IMR-90 (cell line): ENCODE measurements around the gene HKDC1. TPM values are rescaled to one million over a fixed set of nuclear protein-coding genes. Genes with fewer than 3 reads are reported as not detected.

ENCODE experiments used
- ATAC-seq: fragments of 200-7000 bp; cut with Tn5 transposase; 2 replicates; pipeline ENCODE4 v1.9.1; 2020; ENCODE audit warnings: low read depth, mild to moderate bottlenecking, moderate library complexity
- BruUV-seq: library from RNA; stranded (reverse); fragments of 400-500 nt; replicated peaks from 2 replicates; lab custom pipeline; 2021; lab: Mats Ljungman, UMichigan
- CTCF ChIA-PET: fragments of 300-600 bp; formaldehyde crosslinking; extraction: SDS; loops from one replicate; lab custom pipeline; 2021; ENCODE audit warnings: antibody characterized with exemption; lab: Yijun Ruan, JAX
- POLR2A ChIA-PET: fragments of 300-600 bp; sonication (Branson Sonifier 250); formaldehyde crosslinking; loops from one replicate; lab custom pipeline; 2022; ENCODE audit warnings: antibody characterized with exemption; ENCODE audit not compliant: unreplicated experiment; lab: Charles Lee
- DNase-seq: peaks from one replicate; pipeline ENCODE4 v3.0.0; 2013
- H2AFZ ChIP-seq: replicated peaks from 2 replicates; pipeline ENCODE3; 2013; ENCODE audit warnings: low read length, mild to moderate bottlenecking; ENCODE audit not compliant: poor library complexity
- H2AK5ac ChIP-seq: 2 replicates; pipeline ENCODE4 v1.6.1; 2013; ENCODE audit warnings: low read depth, low read length, inconsistent platforms
- H2AK9ac ChIP-seq: replicated peaks from 2 replicates; pipeline ENCODE3; 2013; ENCODE audit warnings: mild to moderate bottlenecking, low read depth, low read length, moderate library complexity; ENCODE audit not compliant: poor library complexity
- H2BK120ac ChIP-seq: 2 replicates; pipeline ENCODE4 v1.6.1; 2013; ENCODE audit warnings: low read depth, low read length, inconsistent platforms
- H2BK15ac ChIP-seq: 3 replicates; pipeline ENCODE4 v1.6.1; 2013; ENCODE audit warnings: low read depth, low read length, inconsistent platforms
- H2BK20ac ChIP-seq: 2 replicates; pipeline ENCODE4 v1.6.1; 2013; ENCODE audit warnings: low read depth, mild to moderate bottlenecking, inconsistent platforms, low read length, moderate library complexity
- H2BK5ac ChIP-seq: 2 replicates; pipeline ENCODE4 v1.6.1; 2013; ENCODE audit warnings: mild to moderate bottlenecking, low read depth, low read length, inconsistent platforms; ENCODE audit not compliant: poor library complexity, severe bottlenecking
- H3K14ac ChIP-seq: replicated peaks from 2 replicates; pipeline ENCODE4 v1.6.1; 2013; ENCODE audit warnings: low read depth, low read length, inconsistent platforms
- H3K18ac ChIP-seq: 2 replicates; pipeline ENCODE4 v1.6.1; 2013; ENCODE audit warnings: low read depth, low read length, control low read depth
- H3K23ac ChIP-seq: 2 replicates; pipeline ENCODE4 v1.6.1; 2013; ENCODE audit warnings: low read depth, low read length, inconsistent platforms
- H3K27ac ChIP-seq: 2 replicates; pipeline ENCODE4 v1.5.1; 2013; ENCODE audit warnings: mild to moderate bottlenecking, control low read depth, low read length; ENCODE audit not compliant: insufficient read depth
- H3K27me3 ChIP-seq: 2 replicates; pipeline ENCODE4 v1.6.1; 2013; ENCODE audit warnings: low read length; ENCODE audit not compliant: control insufficient read depth, insufficient read depth
- H3K36me3 ChIP-seq: 2 replicates; pipeline ENCODE4 v1.6.1; 2013; ENCODE audit warnings: low read length, mixed read lengths; ENCODE audit not compliant: control insufficient read depth, insufficient read depth
- H3K4ac ChIP-seq: 2 replicates; pipeline ENCODE4 v1.6.1; 2013; ENCODE audit warnings: low read depth, low read length, inconsistent platforms
- H3K4me1 ChIP-seq: 2 replicates; pipeline ENCODE4 v1.6.1; 2013; ENCODE audit warnings: low read length, mixed read lengths; ENCODE audit not compliant: control insufficient read depth, insufficient read depth
- H3K4me2 ChIP-seq: 2 replicates; pipeline ENCODE4 v1.6.1; 2013; ENCODE audit warnings: low read depth, mild to moderate bottlenecking, control low read depth, low read length, moderate library complexity
- H3K4me3 ChIP-seq: 2 replicates; pipeline ENCODE4 v1.5.1; 2013; ENCODE audit warnings: low read depth, mild to moderate bottlenecking, control low read depth, low read length, moderate library complexity; ENCODE audit not compliant: insufficient read depth
- H3K56ac ChIP-seq: 2 replicates; pipeline ENCODE4 v1.6.1; 2013; ENCODE audit warnings: low read length, inconsistent platforms; ENCODE audit not compliant: insufficient read depth; ENCODE audit errors: extremely low read depth
- H3K79me1 ChIP-seq, 2 experiments: 2 replicates each; pipeline ENCODE4 v1.6.1; 2013; ENCODE audit warnings: low read length in 2 of 2, inconsistent platforms in 1 of 2, low read depth in 1 of 2
- H3K9ac ChIP-seq: 2 replicates; pipeline ENCODE4 v1.6.1; 2013; ENCODE audit warnings: low read depth, low read length, control low read depth
- H3K9me1 ChIP-seq: 2 replicates; pipeline ENCODE4 v1.6.1; 2013; ENCODE audit warnings: low read length, inconsistent platforms; ENCODE audit not compliant: insufficient read depth
- H3K9me3 ChIP-seq: 2 replicates; pipeline ENCODE4 v1.6.1; 2013; ENCODE audit warnings: low read length; ENCODE audit not compliant: control insufficient read depth, insufficient read depth
- H4K20me1 ChIP-seq: 2 replicates; pipeline ENCODE4 v1.6.1; 2013; ENCODE audit warnings: low read length, inconsistent platforms; ENCODE audit not compliant: insufficient read depth
- H4K5ac ChIP-seq: 2 replicates; pipeline ENCODE4 v1.6.1; 2013; ENCODE audit warnings: mild to moderate bottlenecking, low read depth, low read length, control low read depth
- H4K8ac ChIP-seq, 2 experiments: 2 replicates each; pipeline ENCODE4 v1.6.1; 2013; ENCODE audit warnings: low read depth in 2 of 2, low read length in 2 of 2, control low read depth in 1 of 2, inconsistent platforms in 1 of 2
- H4K91ac ChIP-seq: 2 replicates; pipeline ENCODE4 v1.6.1; 2013; ENCODE audit warnings: low read depth, low read length, inconsistent platforms; ENCODE audit not compliant: insufficient read depth
- ELK1 ChIP-seq: fragments of 150-350 bp; IDR thresholded peaks from 2 replicates; pipeline ENCODE4 v1.6.1; 2016; ENCODE audit warnings: low read depth, mild to moderate bottlenecking, low read length, moderate library complexity, borderline replicate concordance
- FOS ChIP-seq: fragments of 150-350 bp; IDR thresholded peaks from 2 replicates; pipeline ENCODE4 v1.6.1; 2016; ENCODE audit warnings: low read depth, low read length
- MXI1 ChIP-seq: IDR thresholded peaks from 2 replicates; pipeline ENCODE4 v1.6.1; 2012; ENCODE audit warnings: low read depth, mild to moderate bottlenecking, low read length, moderate library complexity, borderline replicate concordance
- RFX5 ChIP-seq: IDR thresholded peaks from 2 replicates; pipeline ENCODE4 v1.8.0; 2012; ENCODE audit warnings: low read depth, mild to moderate bottlenecking, low read length, moderate library complexity
- SMC3 ChIP-seq: fragments of 150-350 bp; IDR thresholded peaks from 2 replicates; pipeline ENCODE4 v1.6.1; 2016; ENCODE audit warnings: low read depth, mild to moderate bottlenecking, antibody characterized with exemption, low read length, moderate library complexity
- WGBS, 2 experiments: methylation state at CpG; one replicate each; pipeline versions ENCODE4 v1.1.5 to v1.1.7; 2013; ENCODE audit warnings: missing lambda C conversion rate in 2 of 2; ENCODE audit not compliant: insufficient read length in 1 of 2; ENCODE audit errors: extremely low coverage in 2 of 2; 5-methylcytosine and 5-hydroxymethylcytosine counted together
- dilution Hi-C: fragments of 300-500 bp; cut with HindIII; formaldehyde crosslinking; loops from one replicate; pipeline ENCODE4 v1.14.3; 2018; ENCODE audit warnings: low sequenced_read_pairs; ENCODE audit not compliant: unreplicated experiment
- in situ Hi-C: fragments of 300-500 bp; cut with MboI; formaldehyde crosslinking; loops from 3 replicates; pipeline ENCODE4 v1.14.3; 2019; ENCODE audit warnings: low sequenced_read_pairs, inconsistent platforms, mixed read lengths
- intact Hi-C: fragments of 100-400 bp; cut with micrococcal nuclease; formaldehyde crosslinking; loops from 2 replicates; pipeline ENCODE4 v1.10.0; 2022
- polyA plus RNA-seq, 3 experiments: library from polyadenylated mRNA; depleted of rRNA; stranded (reverse); fragments of >200 nt; gene quantifications; 2 replicates each; pipeline ENCODE4 v1.2.3, GENCODE V29; 2012; ENCODE audit warnings: low replicate concordance in 1 of 3
- total RNA-seq: library from RNA; depleted of rRNA; stranded (reverse); fragments of >200 nt; gene quantifications from 2 replicates; pipeline ENCODE4 v1.2.3, GENCODE V29; 2012

Gene HKDC1
- total and polyA plus RNA-seq, 2 of the 4 experiments (the other 2 are of a cell fraction): under 0.01 to 0.03 TPM

GRCh38 chr10:69213591-69214311, 6.4 kb upstream of the HKDC1 start:
- DNase-seq (no peak), ATAC-seq (no peak)
- Histone ChIP-seq H3K9me3 (no peaks in the 10 kb centered on the region), H3K4me1 (no peaks in the 10 kb centered on the region), H2BK5ac (no peak overlapping the region), H4K20me1 (no peaks in the 10 kb centered on the region), H3K4ac (no peak overlapping the region), H2AK5ac (no peak overlapping the region; the same call in 1 of the 2 replicates), H2BK120ac (no peak overlapping the region), H3K4me3 (no peak overlapping the region), H3K9me1 (0 out of 2 replicates have a peak, but pooled peaks cover 5% of the 10 kb centered on the region), H3K36me3 (peaks cover 2% of the 10 kb centered on the region; the same call in 1 of the 2 replicates), H4K8ac (no peak overlapping the region), H3K56ac (no peak overlapping the region), H3K14ac (0 out of 2 replicates have a peak overlapping the region, but pooled peaks have one; percentile 2), H3K18ac (no peak overlapping the region), H2AFZ (no peak overlapping the region), H3K23ac (no peak overlapping the region), H3K79me1 (no peaks in the 10 kb centered on the region), H3K27ac (no peak overlapping the region), H4K91ac (no peak overlapping the region), H4K5ac (no peak overlapping the region), H2BK15ac (no peak overlapping the region), H3K27me3 (no peaks in the 10 kb centered on the region), H2BK20ac (no peak overlapping the region), H2AK9ac (no peak overlapping the region), H3K9ac (no peak overlapping the region), H3K4me2 (no peak overlapping the region)
- intact Hi-C loops: no loop called here
- TF ChIP-seq SMC3: no peak
- TF ChIP-seq RFX5: no peak
- no peak for TF ChIP-seq MXI1
- TF ChIP-seq ELK1: no peak
- TF ChIP-seq FOS: no peak
- dilution Hi-C loops: no loop called here
- ChIA-PET POLR2A (no interaction called here), CTCF (no interaction called here)
- in situ Hi-C loops: no loop called here
- 50% methylated on average over 1 of the region's 5 CpGs; no CpG with 5 or more reads in 1 of the 2 experiments for whole genome bisulfite sequencing, 2 experiments
- BruUV-seq: no TSS peak
